ENCODE measurements around the gene RNASE11. TPM values are rescaled to one million over a fixed set of nuclear protein-coding genes. Genes with fewer than 3 reads are reported as not detected.

RNASE11 gene
- total and polyA plus RNA-seq, 9 of the 15 experiments (the other 6 are each of a cell fraction or from before 2014, with no cell fraction given): 0.16 to 0.29 (median 0.22) TPM; not detected in 6

DNA sequence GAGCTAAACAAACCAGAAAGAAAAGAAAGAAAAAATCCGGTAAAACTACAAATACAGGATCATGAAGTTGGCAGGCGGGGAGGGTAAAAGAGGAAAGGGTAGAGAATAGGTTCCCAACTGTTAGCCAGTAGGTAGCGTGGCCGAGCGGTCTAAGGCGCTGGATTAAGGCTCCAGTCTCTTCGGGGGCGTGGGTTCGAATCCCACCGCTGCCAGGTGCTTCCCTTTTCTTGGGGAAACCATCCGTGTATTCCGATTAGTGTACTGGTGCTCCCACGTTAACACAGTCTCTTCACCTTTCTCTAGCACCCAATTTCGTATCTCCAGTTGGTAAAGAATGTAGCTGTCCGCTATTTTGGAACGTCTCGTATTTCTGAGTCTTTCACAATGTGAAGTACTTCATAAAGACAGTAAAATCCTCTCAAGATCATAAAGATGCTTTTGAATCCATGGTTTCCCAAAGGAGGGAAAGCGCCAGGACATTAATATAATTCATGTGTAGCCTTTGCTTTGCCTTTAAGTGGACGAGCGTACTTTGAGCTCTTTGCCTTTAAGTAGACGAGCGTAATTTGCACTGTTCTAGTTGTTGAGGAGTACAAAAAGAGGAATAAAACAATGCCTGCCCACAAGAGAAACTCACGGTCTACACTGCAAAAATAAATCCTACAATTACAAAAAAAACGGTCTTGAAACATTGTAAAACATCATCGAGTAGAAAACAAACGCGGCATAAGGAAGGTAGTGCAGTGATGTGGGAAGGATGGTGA lies 22.4 kb upstream of the RNASE11 start:
- H3K27me3 ChIP-seq (ENCODE audit: control insufficient read depth in 2 of 2, insufficient read depth in 2 of 2, low read length in 2 of 2): no peaks in the 10 kb centered on the region
- peaks cover 0 to 14% of the 10 kb centered on the region in 2 experiments; a peak in 2 of 5 replicates for H3K4me1 ChIP-seq (replicated peaks in 1 of 2; ENCODE audit: control insufficient read depth in 2 of 2, insufficient read depth in 2 of 2, low read length in 2 of 2)
- H3K9me3 ChIP-seq (replicated peaks; ENCODE audit: control insufficient read depth, insufficient read depth, low read depth, low read length): no peaks in the 10 kb centered on the region
- BruUV-seq (replicated peaks): TSS peak; percentile 100
- H3K4me2 ChIP-seq (ENCODE audit: insufficient read depth, low read length): peak overlapping the region; percentile 89
- peak overlapping the region; percentile 64 for H3K27ac ChIP-seq (ENCODE audit: extremely low read depth, low read depth, low read length)
- ChIA-PET POLR2A (interaction anchor here (1.6 kb wide), 1 partner anchor 280 kb away, joined by 3 read pairs; no protein-coding TSS in a partner anchor), CTCF (ENCODE audit: low intra/inter-chr PET ratio) (interaction anchor here (1.1 to 3.4 kb wide), 5 partner anchors 79 to 430 kb away, joined by 3 to 49 read pairs (median 14); no protein-coding TSS in a partner anchor)
- FAIRE-seq: peak; percentile 52
- in situ Hi-C loops (cut with MboI) (loop anchor here (5.0 kb wide), 2 partner anchors 82 to 283 kb away; no protein-coding TSS in a partner anchor), intact Hi-C loops (cut with micrococcal nuclease) (no loop called here)
- DNase-seq (ENCODE audit: extremely low read depth in 1 of 4, low spot score in 3 of 4): peak; percentile 40 to 85 (median 62)
- H4K20me1 ChIP-seq (replicated peaks; ENCODE audit: control insufficient read depth, insufficient read depth, low read length): no peaks in the 10 kb centered on the region
- H3K9me1 ChIP-seq (ENCODE audit: control insufficient read depth, insufficient read depth, low read length): no peaks in the 10 kb centered on the region
- peak; percentile 70 for ATAC-seq
- H3K79me2 ChIP-seq (ENCODE audit: control insufficient read depth, insufficient read depth, low read length): no peaks in the 10 kb centered on the region
- H3K4me3 ChIP-seq: peak overlapping the region; percentile 80
- no peaks in the 10 kb centered on the region for H3K36me3 ChIP-seq (ENCODE audit: control insufficient read depth, insufficient read depth, low read length)
- H2AFZ ChIP-seq (ENCODE audit: low read depth, low read length): peak overlapping the region; percentile 94
- WGBS (ENCODE audit: insufficient coverage, low coverage, missing lambda C conversion rate): 4% methylated on average over 26 of the region's 27 CpGs
- H3K9ac ChIP-seq (ENCODE audit: insufficient read depth in 1 of 2, low read depth in 2 of 2, low read length in 2 of 2): peak overlapping the region; percentile 74 to 93
- TF ChIP-seq ZKSCAN8 (CRISPR knock-in tag; IDR thresholded peaks at IDR 0.05) (0 out of 2 replicates have a peak, but pooled peaks have one; percentile 31), BRF1 (IDR thresholded peaks at IDR 0.05; ENCODE audit: borderline replicate concordance, extremely low read depth, insufficient read length) (peak; percentile 27), LARP7 (IDR thresholded peaks at IDR 0.05) (no peak), MAZ (CRISPR knock-in tag; conservative IDR thresholded peaks at IDR 0.05 in 1 of 2, IDR thresholded peaks at IDR 0.05 in 1 of 2) (0 out of 4 replicates have a peak, but pooled peaks of 1 of the 2 experiments have one; percentile 22), BRD4 (IDR thresholded peaks at IDR 0.05) (peak; percentile 81), RAD21 (CRISPR knock-in tag; conservative IDR thresholded peaks at IDR 0.05 in 1 of 2, IDR thresholded peaks at IDR 0.05 in 1 of 2) (peak in 1 of 2 experiments; percentile 26; a peak in 2 of 4 replicates)
- TF ChIP-seq, protein P1, sequence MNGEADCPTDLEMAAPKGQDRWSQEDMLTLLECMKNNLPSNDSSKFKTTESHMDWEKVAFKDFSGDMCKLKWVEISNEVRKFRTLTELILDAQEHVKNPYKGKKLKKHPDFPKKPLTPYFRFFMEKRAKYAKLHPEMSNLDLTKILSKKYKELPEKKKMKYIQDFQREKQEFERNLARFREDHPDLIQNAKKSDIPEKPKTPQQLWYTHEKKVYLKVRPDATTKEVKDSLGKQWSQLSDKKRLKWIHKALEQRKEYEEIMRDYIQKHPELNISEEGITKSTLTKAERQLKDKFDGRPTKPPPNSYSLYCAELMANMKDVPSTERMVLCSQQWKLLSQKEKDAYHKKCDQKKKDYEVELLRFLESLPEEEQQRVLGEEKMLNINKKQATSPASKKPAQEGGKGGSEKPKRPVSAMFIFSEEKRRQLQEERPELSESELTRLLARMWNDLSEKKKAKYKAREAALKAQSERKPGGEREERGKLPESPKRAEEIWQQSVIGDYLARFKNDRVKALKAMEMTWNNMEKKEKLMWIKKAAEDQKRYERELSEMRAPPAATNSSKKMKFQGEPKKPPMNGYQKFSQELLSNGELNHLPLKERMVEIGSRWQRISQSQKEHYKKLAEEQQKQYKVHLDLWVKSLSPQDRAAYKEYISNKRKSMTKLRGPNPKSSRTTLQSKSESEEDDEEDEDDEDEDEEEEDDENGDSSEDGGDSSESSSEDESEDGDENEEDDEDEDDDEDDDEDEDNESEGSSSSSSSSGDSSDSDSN (IDR thresholded peaks at IDR 0.05; ENCODE audit: borderline replicate concordance in 1 of 2, low read depth in 2 of 2, low read length in 2 of 2): no peak
- TF ChIP-seq, protein P2, sequence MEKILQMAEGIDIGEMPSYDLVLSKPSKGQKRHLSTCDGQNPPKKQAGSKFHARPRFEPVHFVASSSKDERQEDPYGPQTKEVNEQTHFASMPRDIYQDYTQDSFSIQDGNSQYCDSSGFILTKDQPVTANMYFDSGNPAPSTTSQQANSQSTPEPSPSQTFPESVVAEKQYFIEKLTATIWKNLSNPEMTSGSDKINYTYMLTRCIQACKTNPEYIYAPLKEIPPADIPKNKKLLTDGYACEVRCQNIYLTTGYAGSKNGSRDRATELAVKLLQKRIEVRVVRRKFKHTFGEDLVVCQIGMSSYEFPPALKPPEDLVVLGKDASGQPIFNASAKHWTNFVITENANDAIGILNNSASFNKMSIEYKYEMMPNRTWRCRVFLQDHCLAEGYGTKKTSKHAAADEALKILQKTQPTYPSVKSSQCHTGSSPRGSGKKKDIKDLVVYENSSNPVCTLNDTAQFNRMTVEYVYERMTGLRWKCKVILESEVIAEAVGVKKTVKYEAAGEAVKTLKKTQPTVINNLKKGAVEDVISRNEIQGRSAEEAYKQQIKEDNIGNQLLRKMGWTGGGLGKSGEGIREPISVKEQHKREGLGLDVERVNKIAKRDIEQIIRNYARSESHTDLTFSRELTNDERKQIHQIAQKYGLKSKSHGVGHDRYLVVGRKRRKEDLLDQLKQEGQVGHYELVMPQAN (IDR thresholded peaks at IDR 0.05; ENCODE audit: borderline replicate concordance): no peak
- TF ChIP-seq, protein P3, sequence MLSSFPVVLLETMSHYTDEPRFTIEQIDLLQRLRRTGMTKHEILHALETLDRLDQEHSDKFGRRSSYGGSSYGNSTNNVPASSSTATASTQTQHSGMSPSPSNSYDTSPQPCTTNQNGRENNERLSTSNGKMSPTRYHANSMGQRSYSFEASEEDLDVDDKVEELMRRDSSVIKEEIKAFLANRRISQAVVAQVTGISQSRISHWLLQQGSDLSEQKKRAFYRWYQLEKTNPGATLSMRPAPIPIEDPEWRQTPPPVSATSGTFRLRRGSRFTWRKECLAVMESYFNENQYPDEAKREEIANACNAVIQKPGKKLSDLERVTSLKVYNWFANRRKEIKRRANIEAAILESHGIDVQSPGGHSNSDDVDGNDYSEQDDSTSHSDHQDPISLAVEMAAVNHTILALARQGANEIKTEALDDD (IDR thresholded peaks at IDR 0.05): peak; percentile 96
- TF ChIP-seq, protein P4, sequence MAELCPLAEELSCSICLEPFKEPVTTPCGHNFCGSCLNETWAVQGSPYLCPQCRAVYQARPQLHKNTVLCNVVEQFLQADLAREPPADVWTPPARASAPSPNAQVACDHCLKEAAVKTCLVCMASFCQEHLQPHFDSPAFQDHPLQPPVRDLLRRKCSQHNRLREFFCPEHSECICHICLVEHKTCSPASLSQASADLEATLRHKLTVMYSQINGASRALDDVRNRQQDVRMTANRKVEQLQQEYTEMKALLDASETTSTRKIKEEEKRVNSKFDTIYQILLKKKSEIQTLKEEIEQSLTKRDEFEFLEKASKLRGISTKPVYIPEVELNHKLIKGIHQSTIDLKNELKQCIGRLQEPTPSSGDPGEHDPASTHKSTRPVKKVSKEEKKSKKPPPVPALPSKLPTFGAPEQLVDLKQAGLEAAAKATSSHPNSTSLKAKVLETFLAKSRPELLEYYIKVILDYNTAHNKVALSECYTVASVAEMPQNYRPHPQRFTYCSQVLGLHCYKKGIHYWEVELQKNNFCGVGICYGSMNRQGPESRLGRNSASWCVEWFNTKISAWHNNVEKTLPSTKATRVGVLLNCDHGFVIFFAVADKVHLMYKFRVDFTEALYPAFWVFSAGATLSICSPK (IDR thresholded peaks at IDR 0.05; ENCODE audit: borderline replicate concordance): no peak

All from K562 (cell line).